GM13976 (cell line): Measurements from ENCODE around the gene XXYLT1.

ENCODE experiments used
- DNase-seq: peaks from one replicate; pipeline ENCODE4 v3.0.0; 2012; ENCODE audit warnings: low spot score
- CTCF ChIP-seq: IDR thresholded peaks from 2 replicates; pipeline ENCODE4 v1.5.1; 2012; ENCODE audit warnings: borderline replicate concordance, mild to moderate bottlenecking; ENCODE audit not compliant: insufficient read depth; ENCODE audit errors: extremely low read depth, missing control alignments, control extremely low read depth
- in situ Hi-C: fragments of 300-500 bp; cut with MboI; formaldehyde crosslinking; loops from one replicate; pipeline ENCODE4 v1.12.0; 2022; ENCODE audit warnings: low sequenced_read_pairs, mixed read lengths, inconsistent platforms; ENCODE audit not compliant: unreplicated experiment

The XXYLT1 gene

GRCh38 chr3:195097331-195098255, 173.4 kb downstream of the XXYLT1 start:
- no peak for TF ChIP-seq CTCF
- no peak for DNase-seq
- in situ Hi-C loops = no loop called here

- no peak for TF ChIP-seq CTCF
- DNase-seq = no peak
- in situ Hi-C loops = no loop called here
These were observed 174.3 kb downstream of the XXYLT1 start for GRCh38 chr3:195096484-195097330.

- DNase-seq = no peak
- no peak for TF ChIP-seq CTCF
- in situ Hi-C loops = no loop called here
These were observed 174.9 kb downstream of the XXYLT1 start for GRCh38 chr3:195096053-195096452.

GRCh38 chr3:195095704-195096036, 175.3 kb downstream of the XXYLT1 start:
- DNase-seq = no peak
- in situ Hi-C loops = no loop called here
- TF ChIP-seq CTCF = no peak

- peak; percentile 82 for DNase-seq
- in situ Hi-C loops = no loop called here
- no peak for TF ChIP-seq CTCF
These were observed 175.8 kb downstream of the XXYLT1 start for GRCh38 chr3:195095035-195095703.
